Activated CD4-positive, alpha-beta T cell treated with anti-CD3 and anti-CD28 coated beads, Interleukin-2, amount 50 U/mL, for 4 hours (primary cell): ENCODE data around the gene SPSB3.
A peak's percentile ranks its signal among the peaks of the same experiment; 100 is the strongest.

Experiments used
- DNase-seq, 2 experiments: peaks; one replicate each; pipeline ENCODE4 v3.0.0-alpha.2; 2020

The SPSB3 gene

GRCh38 chr16:1782408-1783264 lies at the start of gene SPSB3, which contains the start of gene NUBP2:
Gene SPSB3 (minus strand): TSS chr16:1782571. CDS start chr16:1781483, 1,088 bp downstream.
Gene NUBP2 (plus strand): TSS chr16:1782960. CDS start chr16:1783021, 61 bp downstream.
- peak; percentile 95 to 96 for DNase-seq

DNA sequence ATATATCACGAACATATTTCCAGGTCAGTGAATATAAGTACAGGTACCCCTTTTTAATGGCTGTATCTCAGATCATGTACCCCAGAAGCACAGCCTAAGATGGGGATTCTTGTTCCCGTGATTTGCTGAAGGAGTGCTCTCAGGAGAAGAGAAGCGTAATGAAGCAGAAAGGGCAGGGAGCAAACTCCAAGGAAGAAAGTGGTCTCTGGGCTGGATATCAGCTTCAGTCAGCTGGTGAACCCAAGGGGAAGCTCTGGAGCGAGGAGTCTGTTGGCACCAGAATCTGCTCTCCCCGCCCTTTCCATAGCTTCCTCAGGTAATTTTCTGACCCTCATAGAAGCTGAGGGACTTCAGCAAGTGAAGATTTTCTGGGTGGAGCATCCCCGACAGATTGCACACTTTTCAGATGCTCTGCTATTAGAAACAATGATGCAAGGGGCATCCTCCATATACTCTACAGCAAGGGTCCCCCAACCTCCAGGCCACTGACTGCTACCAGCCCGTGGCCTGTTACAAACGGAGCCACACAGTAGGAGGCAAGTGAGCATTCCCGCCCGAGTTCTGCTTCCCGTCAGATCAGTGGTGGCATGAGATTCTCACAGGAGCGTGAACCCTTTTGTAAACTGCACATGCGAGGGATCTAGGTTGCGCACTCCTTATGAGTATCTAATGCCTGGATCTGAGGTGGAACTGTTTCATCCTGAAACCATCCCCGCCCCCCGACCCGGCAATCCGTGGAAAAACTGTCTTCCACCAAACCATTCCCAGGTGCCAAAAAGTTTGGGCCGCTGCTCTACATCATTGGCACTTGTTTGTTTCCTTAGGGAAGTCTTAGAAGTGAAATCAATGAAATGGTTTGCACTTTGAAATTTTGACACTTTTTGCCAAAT lies 49.1 kb upstream of the SPSB3 start:
- no peak for DNase-seq

- no peak for DNase-seq
Measured at GRCh38 chr16:1830213-1830612, 47.8 kb upstream of the SPSB3 start.

DNA sequence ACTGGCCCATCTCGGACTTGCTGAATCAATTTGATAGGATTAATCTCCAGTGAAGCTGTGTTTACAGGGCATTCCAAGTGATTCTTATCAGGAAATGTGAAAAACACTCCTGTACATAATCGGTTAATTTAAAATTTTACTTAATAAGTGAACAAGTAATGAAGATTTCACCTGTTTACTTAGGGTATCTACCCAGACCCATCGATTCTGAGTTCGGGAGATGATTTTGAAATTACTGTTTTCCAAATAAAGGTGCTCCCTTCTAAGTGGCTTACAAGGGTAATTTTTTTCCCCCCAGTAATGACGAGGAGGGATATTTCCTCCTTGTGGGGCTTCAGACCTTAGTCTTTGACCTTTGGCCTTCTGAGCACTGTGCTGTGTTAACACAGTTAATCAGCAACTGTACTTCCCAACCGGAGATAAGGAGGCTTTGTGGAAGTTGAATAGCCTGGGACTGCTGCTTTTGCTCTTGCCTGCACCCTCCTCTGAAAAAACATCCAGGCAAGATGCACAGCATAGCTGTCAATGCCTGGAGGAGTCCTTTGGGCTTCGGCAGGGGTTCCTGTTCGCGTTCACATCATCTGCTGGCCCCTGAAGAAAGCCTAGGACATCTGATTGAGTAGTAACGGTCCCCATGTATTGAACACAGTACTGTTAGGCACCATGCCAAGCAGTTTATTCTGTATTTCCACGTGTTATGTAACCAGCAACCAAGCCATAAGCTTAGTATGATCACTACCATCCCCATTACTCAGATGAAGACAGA lies 46.5 kb upstream of the SPSB3 start:
- no peak for DNase-seq

DNA sequence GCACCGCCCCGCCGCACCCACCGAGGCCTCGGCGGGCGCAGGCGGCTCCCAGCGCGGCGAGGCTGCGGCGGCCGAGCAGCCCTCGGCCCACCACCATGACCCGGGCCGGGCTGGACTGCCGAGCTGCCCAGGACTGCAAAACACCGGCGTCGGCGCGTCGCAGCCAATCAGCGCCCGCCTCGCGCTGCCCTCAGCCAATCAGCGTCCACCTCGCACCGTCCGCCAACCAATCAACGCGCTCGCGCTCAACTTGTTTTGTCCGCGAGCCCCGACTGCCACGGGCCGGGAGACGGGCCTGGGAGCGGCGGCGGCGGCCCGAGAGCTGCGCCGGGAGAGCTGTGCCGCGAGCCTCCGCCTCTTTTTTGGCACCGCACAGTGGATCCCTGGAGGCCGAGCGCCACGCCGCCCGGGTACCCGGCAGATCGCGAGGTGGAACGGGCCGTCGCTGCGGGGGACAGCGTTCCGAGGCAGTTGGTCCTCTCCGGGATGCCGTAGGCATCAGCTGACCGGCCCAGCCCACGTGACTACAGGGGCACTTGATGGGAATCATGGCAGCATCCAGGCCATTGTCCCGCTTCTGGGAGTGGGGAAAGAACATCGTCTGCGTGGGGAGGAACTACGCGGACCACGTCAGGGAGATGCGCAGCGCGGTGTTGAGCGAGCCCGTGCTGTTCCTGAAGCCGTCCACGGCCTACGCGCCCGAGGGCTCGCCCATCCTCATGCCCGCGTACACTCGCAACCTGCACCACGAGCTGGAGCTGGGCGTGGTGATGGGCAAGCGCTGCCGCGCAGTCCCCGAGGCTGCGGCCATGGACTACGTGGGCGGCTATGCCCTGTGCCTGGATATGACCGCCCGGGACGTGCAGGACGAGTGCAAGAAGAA lies 44.6 kb upstream of the SPSB3 start, which contains the start of the genes FAHD1 and HAGH:
FAHD1 (plus strand) TSS at position 516 of the 883 bp plus-strand sequence; CDS start at position 549, 33 bp downstream.
HAGH (minus strand) TSS at position 135 of the 883 bp plus-strand sequence; CDS start at position 97, 38 bp downstream.
- peak; percentile 82 to 83 for DNase-seq

DNA sequence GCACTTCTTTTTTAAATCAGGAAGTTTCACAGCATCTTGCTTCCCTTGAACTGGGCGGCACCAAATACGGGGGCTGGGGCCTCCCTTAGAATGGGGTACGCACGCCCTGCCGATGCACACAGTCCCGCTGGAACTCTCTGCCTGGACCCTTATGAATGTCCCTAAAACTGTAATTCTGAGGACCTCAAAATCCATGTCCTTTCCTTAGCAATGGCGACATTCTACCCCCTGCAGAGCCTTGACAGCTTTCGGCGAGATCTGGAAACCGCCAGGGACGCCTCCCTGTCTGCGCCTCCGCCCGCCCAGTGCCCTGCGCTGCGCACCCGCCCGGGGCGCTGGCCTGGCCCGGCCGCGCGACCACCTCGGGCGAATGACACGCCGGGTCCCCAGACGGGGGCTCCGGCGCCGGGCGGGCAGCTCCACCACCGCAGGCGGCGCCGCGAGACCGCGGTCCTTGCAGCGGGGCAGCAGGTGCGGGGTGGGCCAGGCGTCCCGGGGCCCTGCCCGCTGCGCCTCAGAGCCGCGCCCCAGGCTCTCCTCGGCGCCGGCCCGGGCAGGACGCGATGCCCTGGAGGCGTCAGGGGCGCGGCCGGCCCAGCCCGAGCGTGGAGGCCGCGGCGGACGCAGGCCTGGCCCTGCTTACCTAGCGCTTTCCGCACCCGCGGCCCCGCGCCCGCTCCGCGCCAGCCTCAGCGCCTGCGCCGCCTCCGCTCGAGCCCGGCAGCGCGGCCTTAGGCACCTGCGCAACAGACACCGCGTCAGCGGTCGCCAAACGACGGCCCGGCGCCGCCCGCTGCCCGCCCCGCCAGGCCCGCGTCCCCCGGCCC lies 43.7 kb upstream of the SPSB3 start:
- peak; percentile 51 to 57 for DNase-seq

GRCh38 chr16:1825381-1825863 lies 43.1 kb upstream of the SPSB3 start:
- DNase-seq = no peak

- no peak for DNase-seq
Measured at GRCh38 chr16:1823821-1824220, 41.5 kb upstream of the SPSB3 start.

GRCh38 chr16:1822801-1823200 lies 40.4 kb upstream of the SPSB3 start:
- no peak for DNase-seq

DNA sequence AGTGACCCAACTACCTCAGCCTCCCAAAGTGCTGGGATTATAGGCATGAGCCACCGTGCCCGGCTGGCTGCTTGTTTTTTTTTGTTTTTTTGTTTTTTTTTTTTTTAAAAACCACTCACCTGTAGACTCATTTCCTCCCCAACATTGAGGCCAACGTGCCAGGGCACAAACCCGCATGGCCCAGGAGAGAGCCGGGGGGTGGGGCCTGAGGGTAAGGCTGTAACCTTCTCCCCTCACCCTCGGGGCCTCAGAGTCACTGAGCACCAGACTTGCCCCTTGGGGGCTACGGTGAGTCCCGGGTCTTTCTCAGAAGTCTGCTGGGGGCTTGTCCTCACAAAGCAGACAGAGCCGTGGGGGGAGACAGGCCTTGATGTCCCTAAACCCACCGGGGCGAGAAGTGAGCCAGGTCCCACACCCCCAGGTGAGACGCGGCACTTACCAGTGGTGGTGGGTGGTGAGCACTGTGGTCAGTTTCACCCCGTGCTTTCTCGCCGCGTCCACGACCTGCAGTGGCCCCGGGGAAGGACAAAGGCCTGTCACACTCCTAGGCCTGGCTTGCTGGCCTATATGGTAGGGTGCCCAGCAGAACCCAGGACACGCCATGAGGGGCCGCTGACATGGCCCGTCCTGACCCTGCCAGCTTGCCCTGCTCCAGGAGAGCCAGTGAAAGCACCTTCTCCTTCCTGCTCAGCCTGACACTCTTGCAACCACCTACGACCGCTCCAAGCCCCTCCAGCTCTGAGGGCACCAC lies 39.7 kb upstream of the SPSB3 start:
- DNase-seq = no peak

DNA sequence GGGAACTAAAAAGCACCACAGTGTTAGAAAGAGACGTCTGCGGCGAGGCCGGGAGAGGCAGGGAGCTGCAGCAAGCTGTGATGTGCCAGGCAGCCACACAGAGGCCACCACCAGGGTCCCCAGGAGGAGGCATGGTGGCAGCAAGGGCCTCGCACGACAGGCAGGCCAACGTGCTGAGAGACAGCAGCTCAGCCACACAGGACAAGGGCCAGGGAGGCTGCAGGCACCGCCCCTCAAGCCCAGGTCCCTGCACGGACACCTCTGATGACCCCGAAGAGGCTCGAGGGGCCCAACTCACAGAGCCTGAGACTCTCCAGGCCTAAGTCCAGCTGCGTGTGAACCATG lies 38.5 kb upstream of the SPSB3 start:
- no peak for DNase-seq

DNA sequence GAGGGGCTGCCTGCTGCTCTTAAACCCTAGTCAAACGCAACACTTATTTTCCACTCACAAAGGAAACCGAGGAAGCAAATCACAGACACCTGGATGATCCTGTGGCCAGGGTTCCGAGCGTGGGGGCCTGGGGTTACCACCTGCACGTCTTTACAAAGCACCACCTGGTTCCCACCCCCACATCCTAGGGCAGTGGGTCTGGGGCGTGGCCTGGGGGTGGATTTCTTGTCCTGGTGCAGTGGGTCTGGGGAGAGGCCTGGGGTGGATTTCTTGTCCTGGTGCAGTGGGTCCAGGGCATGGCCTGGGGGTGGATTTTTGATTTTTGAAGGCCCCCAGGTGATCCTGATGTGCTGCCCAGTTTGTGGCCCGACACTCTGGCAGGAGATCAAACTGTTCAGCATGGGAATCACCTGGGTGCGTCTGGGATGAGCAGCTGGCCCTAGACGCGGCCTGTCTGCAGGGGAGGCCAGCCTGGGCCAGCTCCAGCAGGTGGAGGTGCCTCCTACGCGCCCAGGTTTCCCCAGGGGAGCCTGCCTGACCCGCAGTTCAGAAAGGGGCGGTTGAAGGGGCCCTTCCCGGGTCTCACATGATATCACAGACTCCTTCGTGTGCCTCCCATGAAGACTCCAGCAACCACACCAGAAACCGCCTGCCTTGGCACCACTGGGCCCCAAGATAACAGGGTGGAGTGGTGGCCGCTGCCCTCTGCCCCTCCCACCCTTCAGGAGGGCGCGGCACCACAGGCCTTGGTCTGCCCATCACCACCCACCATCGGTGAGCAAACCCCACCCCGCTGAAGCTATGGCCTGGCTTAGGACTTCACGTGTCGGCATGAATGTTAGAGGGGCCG lies 38.0 kb upstream of the SPSB3 start:
- no peak for DNase-seq

DNA sequence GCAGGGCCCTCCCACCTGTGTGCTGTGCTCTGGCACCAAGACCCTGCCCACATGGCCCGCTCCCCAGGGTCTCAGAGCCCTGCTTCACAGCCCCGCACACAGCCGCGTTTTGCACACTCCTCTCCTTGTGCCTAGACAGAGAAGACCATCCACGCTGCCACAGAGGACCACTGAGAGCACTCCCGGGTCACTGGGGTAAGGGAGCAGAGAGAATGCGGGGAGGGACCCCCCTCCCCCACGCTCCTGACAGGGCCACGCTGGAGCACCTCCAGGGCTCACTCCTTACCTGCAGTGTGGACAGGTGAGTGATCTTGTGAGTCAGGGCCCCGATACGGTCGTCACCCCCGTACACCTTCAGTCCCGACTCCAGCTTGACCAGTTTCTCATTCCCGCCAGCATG lies 37.2 kb upstream of the SPSB3 start:
- DNase-seq = no peak

GRCh38 chr16:1818873-1819525 lies 36.6 kb upstream of the SPSB3 start:
- DNase-seq = no peak

DNA sequence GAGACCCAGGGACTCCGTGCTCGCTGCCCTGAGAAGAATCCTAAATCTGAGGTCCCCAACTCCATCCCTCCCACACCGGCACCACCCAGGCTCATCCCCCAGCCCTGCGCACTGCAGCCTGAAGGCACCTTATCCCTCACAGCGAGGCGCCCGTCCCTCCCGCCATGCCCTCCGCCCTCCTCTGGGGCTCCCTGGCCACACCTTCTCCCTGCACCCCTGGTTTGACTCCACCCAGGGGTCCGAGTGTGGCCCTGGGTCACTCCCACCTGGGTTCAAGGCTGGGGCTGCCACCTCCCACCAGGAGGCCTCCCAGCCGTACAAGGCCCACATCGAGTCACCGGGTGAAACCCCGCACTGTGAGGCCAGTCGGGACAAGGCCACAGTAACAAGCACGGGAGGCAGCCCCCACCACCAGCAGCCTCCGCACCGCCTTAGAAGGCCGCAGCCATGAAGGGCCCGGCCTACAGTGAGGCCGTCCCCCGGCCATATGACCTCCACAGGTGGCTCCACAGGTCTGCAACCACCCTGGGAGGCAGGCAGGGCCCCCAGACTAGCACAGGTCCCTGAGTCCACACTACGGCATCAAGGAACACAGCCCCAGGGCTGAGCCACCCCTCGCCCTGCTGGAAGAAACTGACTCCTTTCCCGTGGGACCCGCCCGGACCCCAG lies 36.0 kb upstream of the SPSB3 start:
- no peak for DNase-seq

DNA sequence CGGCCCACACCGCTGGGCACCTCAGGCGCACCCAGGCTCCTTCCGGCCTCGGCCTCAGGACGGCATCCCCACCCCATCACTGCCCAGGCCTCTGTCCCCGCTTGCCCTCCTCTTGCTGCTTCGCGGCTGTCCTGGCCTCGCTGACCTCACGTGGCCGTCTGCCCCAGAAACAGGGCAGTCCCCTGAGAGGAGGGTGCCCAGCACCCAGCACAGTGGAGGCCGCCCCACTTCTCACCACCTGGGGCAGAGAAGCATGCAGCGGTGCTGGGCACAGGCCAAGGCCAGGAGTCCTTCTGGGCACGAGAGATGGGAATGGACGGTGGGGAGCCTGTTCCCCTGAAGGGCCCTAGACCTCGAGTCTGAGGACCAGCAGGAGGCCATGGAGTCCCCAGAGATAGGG lies 35.3 kb upstream of the SPSB3 start:
- no peak for DNase-seq

GRCh38 chr16:1817276-1817589 lies 34.9 kb upstream of the SPSB3 start:
- DNase-seq = no peak
